HepG2 (cell line): ENCODE measurements around the gene HIPK3. TPM values are rescaled to one million over a fixed set of nuclear protein-coding genes. Genes with fewer than 3 reads are reported as not detected.

Experiments used
- ATAC-seq: fragments of 200-7000 bp; cut with Tn5 transposase; 3 replicates; pipeline ENCODE4 v1.9.1; 2020; ENCODE audit warnings: mild to moderate bottlenecking, moderate library complexity
- BruUV-seq: library from RNA; stranded (reverse); fragments of 400-500 nt; replicated peaks from 2 replicates; lab custom pipeline; 2021; lab: Mats Ljungman, UMichigan
- CTCF ChIA-PET: fragments of 300-600 bp; formaldehyde crosslinking; extraction: SDS; loops from one replicate; lab custom pipeline; 2021; ENCODE audit warnings: low total read pairs, inconsistent platforms, low intra/inter-chr PET ratio; lab: Yijun Ruan, JAX
- POLR2A ChIA-PET: fragments of 350-600 bp; sonication (Branson Sonifier 250); formaldehyde crosslinking; loops from one replicate; lab custom pipeline; 2020; ENCODE audit warnings: antibody characterized with exemption, inconsistent platforms; lab: Yijun Ruan, JAX
- DNase-seq: peaks from one replicate; pipeline ENCODE4 v3.0.0-alpha.2; 2015; ENCODE audit warnings: low spot score
- FAIRE-seq: peaks from 3 replicates; lab custom pipeline; 2011; peaks lifted over from hg19 to GRCh38; lab: Jason Lieb, UNC
- H2AFZ ChIP-seq: one replicate; pipeline ENCODE4 v1.6.1; 2011; ENCODE audit warnings: low read length, inconsistent platforms
- H3K27ac ChIP-seq: fragments of 300-600 bp; 3 replicates; pipeline ENCODE4 v1.8.0; 2011; ENCODE audit warnings: mixed run types, mild to moderate bottlenecking, mixed read lengths, low read length, inconsistent platforms; ENCODE audit not compliant: insufficient read depth; ENCODE audit errors: extremely low read length
- H3K27me3 ChIP-seq, 2 experiments: fragments of 200-600 bp in 1 of 2; 2 replicates in 1 of 2; 3 replicates in 1 of 2; pipeline versions ENCODE4 v1.6.0 to v1.8.0; 2011; ENCODE audit warnings: low read length in 2 of 2, mild to moderate bottlenecking in 2 of 2, moderate library complexity in 2 of 2, inconsistent platforms in 1 of 2; ENCODE audit not compliant: insufficient read depth in 2 of 2, control insufficient read depth in 1 of 2
- H3K36me3 ChIP-seq, 2 experiments: fragments of 200-600 bp in 1 of 2; replicated peaks in 1 of 2; 2 replicates in 1 of 2; 3 replicates in 1 of 2; pipeline versions ENCODE4 v1.5.1 to v1.8.0; 2011; ENCODE audit warnings: low read length in 2 of 2, inconsistent platforms in 1 of 2; ENCODE audit not compliant: insufficient read depth in 2 of 2, control insufficient read depth in 1 of 2
- H3K4me1 ChIP-seq: 2 replicates; pipeline ENCODE4 v1.5.1; 2012; ENCODE audit warnings: low read length, inconsistent platforms; ENCODE audit not compliant: insufficient read depth
- H3K4me2 ChIP-seq: 2 replicates; pipeline ENCODE4 v1.6.0; 2011; ENCODE audit warnings: low read depth, low read length, inconsistent platforms
- H3K4me3 ChIP-seq, 3 experiments: fragments of 200-600 bp in 1 of 3; sonication (generic), shearing (Covaris generic) in 1 of 3; replicated peaks in 1 of 3; 2 replicates each; pipeline ENCODE4 v1.5.1; 2011 to 2016; ENCODE audit warnings: low read length in 3 of 3, inconsistent platforms in 2 of 3, low read depth in 2 of 3, mild to moderate bottlenecking in 2 of 3, control low read depth in 1 of 3, mixed read lengths in 1 of 3; ENCODE audit not compliant: insufficient read depth in 1 of 3
- H3K79me2 ChIP-seq: one replicate; pipeline ENCODE4 v1.6.1; 2011; ENCODE audit warnings: low read length, inconsistent platforms; ENCODE audit not compliant: insufficient read depth
- H3K9ac ChIP-seq: 2 replicates; pipeline ENCODE4 v1.6.0; 2011; ENCODE audit warnings: mild to moderate bottlenecking, low read depth, low read length, inconsistent platforms; ENCODE audit not compliant: insufficient read depth
- H3K9me3 ChIP-seq: 2 replicates; pipeline ENCODE4 v1.5.1; 2012; ENCODE audit warnings: mild to moderate bottlenecking, low read length
- H4K20me1 ChIP-seq: 2 replicates; pipeline ENCODE4 v1.6.0; 2011; ENCODE audit warnings: inconsistent platforms, mild to moderate bottlenecking, low read length, moderate library complexity; ENCODE audit not compliant: insufficient read depth
- ELK4 ChIP-seq: sonication (generic); formaldehyde crosslinking; IDR thresholded peaks from 2 replicates; pipeline ENCODE4 v1.9.0; 2021; ENCODE audit warnings: missing genetic modification reagents, borderline replicate concordance
- FOSL1 ChIP-seq: sonication (generic); formaldehyde crosslinking; IDR thresholded peaks from 2 replicates; pipeline ENCODE4 v1.9.0; 2021; ENCODE audit warnings: missing genetic modification reagents, borderline replicate concordance
- IKZF1 ChIP-seq: fragments of 450-650 bp; IDR thresholded peaks from 2 replicates; pipeline ENCODE4 v1.7.1; 2016
- PAWR ChIP-seq: sonication (generic); formaldehyde crosslinking; IDR thresholded peaks from 2 replicates; pipeline ENCODE4 v1.4.0; 2020; ENCODE audit warnings: missing genetic modification reagents, mild to moderate bottlenecking, borderline replicate concordance
- ZNF234 ChIP-seq: sonication (generic); formaldehyde crosslinking; conservative IDR thresholded peaks from 2 replicates; pipeline ENCODE4 v1.5.1; 2020; ENCODE audit warnings: mild to moderate bottlenecking, missing genetic modification reagents
- ZNF275 ChIP-seq: sonication (generic); formaldehyde crosslinking; IDR thresholded peaks from 2 replicates; pipeline ENCODE4 v1.8.0; 2022; ENCODE audit warnings: missing genetic modification reagents, mild to moderate bottlenecking, inconsistent platforms, borderline replicate concordance
- ZNF713 ChIP-seq: sonication (generic); formaldehyde crosslinking; IDR thresholded peaks from 2 replicates; pipeline ENCODE4 v1.4.0; 2020; ENCODE audit warnings: mild to moderate bottlenecking, missing genetic modification reagents
- WGBS: methylation state at CpG from one replicate; pipeline ENCODE4 v1.1.6; 2017; ENCODE audit warnings: low lambda C conversion rate; 5-methylcytosine and 5-hydroxymethylcytosine counted together
- in situ Hi-C: cut with HindIII; loops from 2 replicates; pipeline ENCODE4 v1.10.0; 2017; ENCODE audit warnings: low pct_unique_long_range_greater_than_20kb; ENCODE audit not compliant: extremely low pct_ligation_motif_present
- intact Hi-C: fragments of 100-400 bp; cut with micrococcal nuclease; formaldehyde crosslinking; loops from one replicate; pipeline ENCODE4 v1.10.0; 2022; ENCODE audit not compliant: unreplicated experiment
- polyA plus RNA-seq, 8 experiments: library from polyadenylated mRNA; depleted of rRNA in 3 of 8; stranded (reverse) in 7 of 8; unstranded in 1 of 8; fragments of >200 nt; fragmentation: Illumina TruSeq in 4 of 8; extraction: Trizol in 4 of 8; gene quantifications; 2 replicates each; pipeline versions ENCODE4 v1.2.1 to v1.2.3, GENCODE V29; 2011 to 2016; ENCODE audit warnings: low read depth in 4 of 8, missing spikeins in 1 of 8, mixed read lengths in 1 of 8; ENCODE audit not compliant: insufficient read depth in 1 of 8
- total RNA-seq, 5 experiments: library from RNA; depleted of rRNA; stranded (reverse); fragments of >200 nt; fragmentation: Illumina TruSeq; extraction: Trizol; gene quantifications; 2 replicates each; pipeline ENCODE4 v1.2.3, GENCODE V29; 2016; ENCODE audit warnings: low read depth in 1 of 5
- TF ChIP-seq, protein P1 (sequence below): sonication (generic); formaldehyde crosslinking; IDR thresholded peaks from 2 replicates; pipeline ENCODE4 v1.5.0; 2020; ENCODE audit warnings: mild to moderate bottlenecking, missing genetic modification reagents, moderate library complexity
- TF ChIP-seq, protein P2 (sequence below): sonication (generic); formaldehyde crosslinking; IDR thresholded peaks from 2 replicates; pipeline ENCODE4 v1.5.1; 2020; ENCODE audit warnings: missing genetic modification reagents, mild to moderate bottlenecking, borderline replicate concordance

The HIPK3 gene
- total and polyA plus RNA-seq, 2 of the 13 experiments (the other 11 are each of a cell fraction or from before 2014, with no cell fraction given) = 20.5 to 44.3 TPM

DNA sequence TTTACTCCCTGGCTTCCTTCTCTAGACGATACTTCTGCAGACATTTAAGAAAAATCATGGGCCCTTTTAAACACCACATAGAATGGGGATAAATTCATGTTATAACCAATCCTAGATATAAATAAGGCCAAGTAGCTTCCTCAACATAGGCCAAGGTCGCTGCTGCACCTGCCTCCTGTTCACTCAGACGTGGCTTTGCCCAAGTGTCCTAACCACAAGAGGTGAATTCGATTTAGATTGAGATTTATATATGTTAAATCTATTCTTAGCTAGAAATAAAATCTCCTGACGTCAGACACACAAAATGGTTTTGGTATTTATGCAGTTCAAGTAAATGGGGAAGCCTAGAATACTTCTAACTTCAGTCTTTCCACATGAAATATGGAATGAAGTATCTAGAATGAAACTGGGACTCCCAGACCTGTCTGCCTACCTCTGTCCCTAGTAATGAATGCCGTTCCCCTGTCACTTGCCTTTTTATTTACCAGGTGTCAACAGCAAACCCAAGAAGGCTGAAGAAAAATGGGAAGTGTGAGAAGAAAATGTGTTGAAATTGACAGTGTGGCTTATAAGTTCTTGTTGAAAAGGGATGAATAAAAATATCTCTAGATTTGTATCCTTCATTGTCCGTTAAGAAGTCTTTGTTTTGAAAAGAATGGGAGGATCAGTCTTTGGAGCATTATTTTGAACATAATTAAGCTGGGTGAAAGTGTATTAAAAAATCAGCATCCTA lies 131.8 kb downstream of the HIPK3 start:
- WGBS = 4% methylated on average over 7 of the region's 7 CpGs
- H3K4me2 ChIP-seq = no peak overlapping the region
- H3K9me3 ChIP-seq = peaks cover 17% of the 10 kb centered on the region
- H3K27ac ChIP-seq = no peak overlapping the region
- no peak for DNase-seq
- TF ChIP-seq ZNF234 (CRISPR knock-in tag) = no peak
- no peak for TF ChIP-seq PAWR
- TF ChIP-seq ZNF275 = no peak
- TF ChIP-seq, protein P1, sequence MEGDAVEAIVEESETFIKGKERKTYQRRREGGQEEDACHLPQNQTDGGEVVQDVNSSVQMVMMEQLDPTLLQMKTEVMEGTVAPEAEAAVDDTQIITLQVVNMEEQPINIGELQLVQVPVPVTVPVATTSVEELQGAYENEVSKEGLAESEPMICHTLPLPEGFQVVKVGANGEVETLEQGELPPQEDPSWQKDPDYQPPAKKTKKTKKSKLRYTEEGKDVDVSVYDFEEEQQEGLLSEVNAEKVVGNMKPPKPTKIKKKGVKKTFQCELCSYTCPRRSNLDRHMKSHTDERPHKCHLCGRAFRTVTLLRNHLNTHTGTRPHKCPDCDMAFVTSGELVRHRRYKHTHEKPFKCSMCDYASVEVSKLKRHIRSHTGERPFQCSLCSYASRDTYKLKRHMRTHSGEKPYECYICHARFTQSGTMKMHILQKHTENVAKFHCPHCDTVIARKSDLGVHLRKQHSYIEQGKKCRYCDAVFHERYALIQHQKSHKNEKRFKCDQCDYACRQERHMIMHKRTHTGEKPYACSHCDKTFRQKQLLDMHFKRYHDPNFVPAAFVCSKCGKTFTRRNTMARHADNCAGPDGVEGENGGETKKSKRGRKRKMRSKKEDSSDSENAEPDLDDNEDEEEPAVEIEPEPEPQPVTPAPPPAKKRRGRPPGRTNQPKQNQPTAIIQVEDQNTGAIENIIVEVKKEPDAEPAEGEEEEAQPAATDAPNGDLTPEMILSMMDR (CRISPR knock-in tag) = no peak
- no peak for TF ChIP-seq FOSL1
- no peak for TF ChIP-seq IKZF1
- TF ChIP-seq, protein P2, sequence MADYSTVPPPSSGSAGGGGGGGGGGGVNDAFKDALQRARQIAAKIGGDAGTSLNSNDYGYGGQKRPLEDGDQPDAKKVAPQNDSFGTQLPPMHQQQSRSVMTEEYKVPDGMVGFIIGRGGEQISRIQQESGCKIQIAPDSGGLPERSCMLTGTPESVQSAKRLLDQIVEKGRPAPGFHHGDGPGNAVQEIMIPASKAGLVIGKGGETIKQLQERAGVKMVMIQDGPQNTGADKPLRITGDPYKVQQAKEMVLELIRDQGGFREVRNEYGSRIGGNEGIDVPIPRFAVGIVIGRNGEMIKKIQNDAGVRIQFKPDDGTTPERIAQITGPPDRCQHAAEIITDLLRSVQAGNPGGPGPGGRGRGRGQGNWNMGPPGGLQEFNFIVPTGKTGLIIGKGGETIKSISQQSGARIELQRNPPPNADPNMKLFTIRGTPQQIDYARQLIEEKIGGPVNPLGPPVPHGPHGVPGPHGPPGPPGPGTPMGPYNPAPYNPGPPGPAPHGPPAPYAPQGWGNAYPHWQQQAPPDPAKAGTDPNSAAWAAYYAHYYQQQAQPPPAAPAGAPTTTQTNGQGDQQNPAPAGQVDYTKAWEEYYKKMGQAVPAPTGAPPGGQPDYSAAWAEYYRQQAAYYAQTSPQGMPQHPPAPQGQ (CRISPR knock-in tag) = no peak
- TF ChIP-seq ELK4 = no peak
- no peak for TF ChIP-seq ZNF713 (CRISPR knock-in tag)
- in situ Hi-C loops (no loop called here), intact Hi-C loops (no loop called here)
- no peak overlapping the region for H3K4me3 ChIP-seq
- ChIA-PET POLR2A (no interaction called here), CTCF (no interaction called here)
- peaks cover 0 to 15% of the 10 kb centered on the region in 2 experiments; a peak in 3 of 5 replicates for H3K27me3 ChIP-seq
- no peaks in the 10 kb centered on the region for H3K4me1 ChIP-seq
- H2AFZ ChIP-seq = no peak overlapping the region
- no peaks in the 10 kb centered on the region for H3K79me2 ChIP-seq
- no peak overlapping the region for H3K9ac ChIP-seq
- no peaks in the 10 kb centered on the region for H3K36me3 ChIP-seq
- BruUV-seq = no TSS peak
- no peak for ATAC-seq
- no peaks in the 10 kb centered on the region for H4K20me1 ChIP-seq
- FAIRE-seq = no peak
